GM21360 (cell line): ENCODE measurements around the gene CDC25A.
A peak's percentile ranks its signal among the peaks of the same experiment; 100 is the strongest.

Experiments used
- ATAC-seq: cut with Tn5 transposase; IDR thresholded peaks from one replicate; pipeline ENCODE4 v1.9.1; 2021; ENCODE audit warnings: mild to moderate bottlenecking, moderate library complexity; ENCODE audit not compliant: unreplicated experiment

CDC25A gene

DNA sequence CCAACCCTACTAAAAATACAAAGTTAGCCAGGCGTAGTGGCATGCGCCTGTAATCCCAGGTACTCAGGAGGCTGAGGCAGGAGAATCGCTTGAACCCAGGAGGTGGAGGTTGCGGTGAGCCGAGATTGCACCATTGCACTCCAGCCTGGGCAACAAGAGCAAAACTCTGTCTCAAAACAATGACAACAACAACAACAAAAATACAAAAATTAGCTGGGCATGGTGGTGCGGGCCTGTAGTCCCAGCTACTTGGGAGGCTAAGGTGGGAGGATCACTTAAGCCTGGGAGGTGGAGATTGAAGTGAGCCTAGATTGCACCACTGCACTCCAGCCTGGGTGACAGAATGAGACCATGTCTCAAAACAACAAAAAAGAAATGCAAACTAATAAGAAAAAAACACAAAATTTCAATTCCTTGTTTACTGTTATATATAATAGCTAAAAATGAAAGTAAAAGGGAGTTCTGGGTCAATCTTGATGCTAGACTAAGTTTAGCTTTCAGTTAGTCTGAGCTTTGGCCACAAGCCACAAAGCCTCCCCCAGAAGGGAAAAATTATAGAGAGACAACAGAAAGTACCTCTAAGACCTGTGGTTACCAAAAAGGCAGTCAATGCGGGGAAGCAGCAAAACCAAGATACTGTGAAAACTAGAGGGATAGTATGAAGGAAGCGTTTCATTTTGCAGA is 76.0 kb downstream of the CDC25A start:
- peak; percentile 87 for ATAC-seq

- ATAC-seq = no peak
Observed at GRCh38 chr3:48110463-48110862, 77.8 kb downstream of the CDC25A start.

- ATAC-seq = no peak
Observed at GRCh38 chr3:48107227-48107626, 81.0 kb downstream of the CDC25A start.
